ENCODE measurements around the gene CHM. TPM values are rescaled to one million over a fixed set of nuclear protein-coding genes. Genes with fewer than 3 reads are reported as not detected.

The CHM gene
- total and polyA plus RNA-seq, 2 of the 8 experiments (the other 6 are each of a cell fraction or from before 2014, with no cell fraction given), result 8.6 to 15.5 TPM

DNA sequence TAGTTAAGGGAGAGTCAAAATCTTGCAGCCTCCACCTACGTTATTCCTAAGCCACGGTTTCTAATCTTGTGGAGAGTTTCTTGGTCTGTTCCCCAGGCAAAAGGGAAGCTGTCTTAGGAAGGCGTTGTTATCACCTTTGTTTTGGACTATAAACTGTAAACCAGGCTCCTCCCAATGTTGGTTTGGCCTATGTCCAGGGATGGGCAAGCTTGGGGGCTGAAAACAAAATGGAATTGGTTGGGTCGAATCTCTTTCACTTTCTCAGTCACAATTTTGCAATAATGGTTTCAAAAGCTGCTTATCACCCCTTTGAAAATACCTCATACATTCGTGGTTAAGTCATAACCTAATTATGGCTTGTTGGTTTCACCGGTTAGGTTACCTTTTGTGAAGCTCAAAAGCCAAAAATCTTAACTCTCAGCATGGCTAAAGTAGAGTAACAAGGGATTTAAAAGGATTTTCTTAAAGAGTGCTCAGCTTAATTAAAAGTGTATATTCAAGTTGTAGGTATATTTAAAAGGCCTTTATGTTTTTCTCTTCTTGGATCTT is 232.1 kb downstream of the CHM start:
- Histone ChIP-seq H2AFZ (ENCODE audit: low read length) (no peak overlapping the region), H3K14ac (ENCODE audit: insufficient read length) (no peak overlapping the region), H3K9me3 (ENCODE audit: insufficient read depth in 2 of 2, low read depth in 1 of 2, low read length in 1 of 2) (peaks cover 4 to 17% of the 10 kb centered on the region in 2 experiments; a peak in 2 of 4 replicates), H3K79me2 (ENCODE audit: control insufficient read depth in 1 of 2, insufficient read depth in 2 of 2, low read length in 2 of 2) (no peaks in the 10 kb centered on the region), H3K4me2 (ENCODE audit: insufficient read depth in 1 of 2, low read depth in 2 of 2, low read length in 2 of 2) (no peak overlapping the region), H4K20me1 (replicated peaks in 1 of 2; ENCODE audit: control insufficient read depth in 1 of 2, insufficient read depth in 2 of 2, low read length in 2 of 2) (no peaks in the 10 kb centered on the region), H2BK15ac (ENCODE audit: low read length) (no peak overlapping the region), H3K4me3 (ENCODE audit: extremely low read depth in 1 of 4, insufficient read depth in 2 of 4, low read depth in 3 of 4, low read length in 4 of 4) (no peak overlapping the region), H4K5ac (ENCODE audit: insufficient read length, low read depth, low read length) (no peak overlapping the region), H3K4me1 (replicated peaks in 1 of 4; ENCODE audit: control insufficient read depth in 3 of 4, insufficient read depth in 4 of 4, low read length in 3 of 4) (no peaks in the 10 kb centered on the region), H3K27ac (ENCODE audit: low read depth, low read length) (no peak overlapping the region), H3K36me3 (ENCODE audit: control insufficient read depth in 2 of 4, insufficient read depth in 4 of 4, low read length in 3 of 4) (no peaks in the 10 kb centered on the region), H3K23me2 (ENCODE audit: low read depth, low read length) (no peaks in the 10 kb centered on the region), H3K56ac (replicated peaks; ENCODE audit: insufficient read length, low read depth, low read length) (no peak overlapping the region), H2BK12ac (ENCODE audit: low read depth, low read length) (no peak overlapping the region), H3K18ac (ENCODE audit: extremely low read depth, low read length) (no peak overlapping the region), H3K27me3 (replicated peaks in 1 of 4; ENCODE audit: control insufficient read depth in 3 of 4, extremely low read depth in 1 of 4, insufficient read depth in 3 of 4, low read length in 3 of 4) (no peaks in the 10 kb centered on the region), H3K23ac (ENCODE audit: insufficient read length) (no peak overlapping the region), H4K91ac (replicated peaks; ENCODE audit: insufficient read length, low read length) (no peak overlapping the region), H2AK5ac (ENCODE audit: low read depth, low read length) (no peak overlapping the region), H4K8ac (ENCODE audit: extremely low read depth, insufficient read depth, low read length) (no peak overlapping the region), H3K4ac (replicated peaks; ENCODE audit: insufficient read length, low read depth, low read length) (no peak overlapping the region), H2BK5ac (ENCODE audit: low read depth, low read length) (no peak overlapping the region), H3K9ac (replicated peaks in 1 of 4; ENCODE audit: extremely low read depth in 1 of 4, low read depth in 3 of 4, low read length in 3 of 4) (no peak overlapping the region), H2BK20ac (ENCODE audit: low read length) (no peak overlapping the region), H2BK120ac (replicated peaks; ENCODE audit: low read depth, low read length) (no peak overlapping the region), H3K79me1 (ENCODE audit: low read depth, low read length) (no peaks in the 10 kb centered on the region)
- FAIRE-seq (no peak), DNase-seq (ENCODE audit: low read depth in 1 of 2, low spot score in 2 of 2) (no peak)
- whole genome bisulfite sequencing, 2 experiments (ENCODE audit: extremely low coverage in 1 of 2, insufficient coverage in 1 of 2, insufficient read length in 1 of 2, insufficient replicate concordance in 2 of 2, low coverage in 1 of 2, low lambda C conversion rate in 2 of 2, missing lambda C conversion rate in 1 of 2), result 91% methylated on average over 6 of the region's 6 CpGs; no CpG with 5 or more reads in 1 of the 2 experiments
- CTCF ChIA-PET (ENCODE audit: partially characterized antibody), result no interaction called here
- TF ChIP-seq TBP (IDR thresholded peaks at IDR 0.05; ENCODE audit: low read depth, low read length) (no peak), YY1 (IDR thresholded peaks at IDR 0.05; ENCODE audit: low read depth, low read length) (no peak), NRF1 (IDR thresholded peaks at IDR 0.05; ENCODE audit: low read depth, low read length) (no peak), PHF8 (conservative IDR thresholded peaks at IDR 0.05; ENCODE audit: low read depth, low read length) (no peak), CHD2 (IDR thresholded peaks at IDR 0.05; ENCODE audit: low read length) (no peak), CTBP2 (IDR thresholded peaks at IDR 0.05; ENCODE audit: borderline replicate concordance, insufficient read depth, insufficient read length, low read length) (no peak), TCF12 (IDR thresholded peaks at IDR 0.05; ENCODE audit: low read depth, low read length) (no peak), KDM5A (IDR thresholded peaks at IDR 0.05; ENCODE audit: low read length) (no peak)
- TF ChIP-seq, protein P1, sequence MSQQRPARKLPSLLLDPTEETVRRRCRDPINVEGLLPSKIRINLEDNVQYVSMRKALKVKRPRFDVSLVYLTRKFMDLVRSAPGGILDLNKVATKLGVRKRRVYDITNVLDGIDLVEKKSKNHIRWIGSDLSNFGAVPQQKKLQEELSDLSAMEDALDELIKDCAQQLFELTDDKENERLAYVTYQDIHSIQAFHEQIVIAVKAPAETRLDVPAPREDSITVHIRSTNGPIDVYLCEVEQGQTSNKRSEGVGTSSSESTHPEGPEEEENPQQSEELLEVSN (IDR thresholded peaks at IDR 0.05), result no peak
- POLR2A ChIA-PET (ENCODE audit: partially characterized antibody), result no interaction called here
